ENCODE results near the gene SLC37A1. TPM values are rescaled to one million over a fixed set of nuclear protein-coding genes. Genes with fewer than 3 reads are reported as not detected.
"Not testable (repeated sequence)": the region's sequence is repeated elsewhere in the genome, so short reads cannot be mapped to it uniquely, and the experiment has no call there.

Gene SLC37A1
- total RNA-seq: 19.5 and 23.0 TPM in 2 replicates

GRCh38 chr21:42513151-42513984, at the start of gene SLC37A1:
TSS of gene SLC37A1 (plus strand) at chr21:42513852. CDS start at chr21:42518455, 4,603 bp downstream.
- Mint-ChIP-seq H3K9me3 (no peaks in the 10 kb centered on the region), H3K4me1 (peaks cover 16% of the 10 kb centered on the region), H3K27me3 (peaks cover 18% of the 10 kb centered on the region), H3K4me3 (peak within 1 kb of the TSS; percentile 81), H3K36me3 (ENCODE audit: low read depth) (peaks cover 17% of the 10 kb centered on the region), H3K27ac (peak within 1 kb of the TSS; percentile 74)
- DNase-seq: peak; percentile 88
- intact Hi-C loops (cut with micrococcal nuclease): loop anchor here (5.0 to 10.0 kb wide), 2 partner anchors 46 to 81 kb away; no protein-coding TSS in a partner anchor

GRCh38 chr21:42463861-42464515, 49.7 kb upstream of the SLC37A1 start:
- Mint-ChIP-seq H3K4me1 (peaks cover 64% of the 10 kb centered on the region), H3K4me3 (peak overlapping the region; percentile 64), H3K27me3 (peaks cover 3% of the 10 kb centered on the region), H3K36me3 (ENCODE audit: low read depth) (peaks cover 3% of the 10 kb centered on the region), H3K27ac (peak overlapping the region; percentile 97), H3K9me3 (peaks cover 13% of the 10 kb centered on the region)
- intact Hi-C loops (cut with micrococcal nuclease): loop anchor here (5.0 to 10.0 kb wide), 2 partner anchors 63 to 371 kb away; no protein-coding TSS in a partner anchor
- peak; percentile 90 for DNase-seq

- intact Hi-C loops (cut with micrococcal nuclease): loop anchor here (5.0 to 10.0 kb wide), 2 partner anchors 47 to 370 kb away; partner anchors contain the start of gene SLC37A1
- Mint-ChIP-seq H3K27ac (peak overlapping the region; percentile 63), H3K27me3 (peaks cover 3% of the 10 kb centered on the region), H3K4me1 (peaks cover 60% of the 10 kb centered on the region), H3K36me3 (ENCODE audit: low read depth) (peaks cover 3% of the 10 kb centered on the region), H3K4me3 (peak overlapping the region; percentile 25), H3K9me3 (peaks cover 13% of the 10 kb centered on the region)
- DNase-seq: no peak
These were observed 48.4 kb upstream of the SLC37A1 start for GRCh38 chr21:42465008-42465802.

GRCh38 chr21:42465803-42466127, 47.9 kb upstream of the SLC37A1 start:
- H3K27ac Mint-ChIP-seq: no peak overlapping the region
- peaks cover 3% of the 10 kb centered on the region for H3K27me3 Mint-ChIP-seq
- H3K36me3 Mint-ChIP-seq (ENCODE audit: low read depth): peaks cover 3% of the 10 kb centered on the region
- H3K4me3 Mint-ChIP-seq: peak overlapping the region; percentile 25
- H3K9me3 Mint-ChIP-seq: peaks cover 13% of the 10 kb centered on the region
- intact Hi-C loops (cut with micrococcal nuclease): loop anchor here (5.0 to 10.0 kb wide), 2 partner anchors 47 to 369 kb away; partner anchors contain the start of gene SLC37A1
- DNase-seq: no peak
- H3K4me1 Mint-ChIP-seq: peaks cover 54% of the 10 kb centered on the region

- intact Hi-C loops (cut with micrococcal nuclease): loop anchor here (5.0 to 10.0 kb wide), 2 partner anchors 46 to 368 kb away; partner anchors contain the start of gene SLC37A1
- H3K4me1 Mint-ChIP-seq: peaks cover 45% of the 10 kb centered on the region
- H3K4me3 Mint-ChIP-seq: no peak overlapping the region
- H3K9me3 Mint-ChIP-seq: peaks cover 13% of the 10 kb centered on the region
- H3K27me3 Mint-ChIP-seq: peaks cover 3% of the 10 kb centered on the region
- DNase-seq: no peak
- H3K36me3 Mint-ChIP-seq (ENCODE audit: low read depth): peaks cover 3% of the 10 kb centered on the region
- H3K27ac Mint-ChIP-seq: no peak overlapping the region
These were observed 47.0 kb upstream of the SLC37A1 start for GRCh38 chr21:42466700-42467099.

GRCh38 chr21:42467140-42467983, 46.3 kb upstream of the SLC37A1 start:
- intact Hi-C loops (cut with micrococcal nuclease): loop anchor here (5.0 to 10.0 kb wide), 2 partner anchors 45 to 367 kb away; partner anchors contain the start of gene SLC37A1
- H3K27me3 Mint-ChIP-seq: peaks cover 5% of the 10 kb centered on the region
- no peak overlapping the region for H3K4me3 Mint-ChIP-seq
- no peak overlapping the region for H3K27ac Mint-ChIP-seq
- H3K36me3 Mint-ChIP-seq (ENCODE audit: low read depth): peaks cover 3% of the 10 kb centered on the region
- H3K9me3 Mint-ChIP-seq: peaks cover 13% of the 10 kb centered on the region
- peaks cover 42% of the 10 kb centered on the region for H3K4me1 Mint-ChIP-seq
- DNase-seq: peak; percentile 75

- H3K27ac Mint-ChIP-seq: no peak overlapping the region
- H3K4me1 Mint-ChIP-seq: peaks cover 33% of the 10 kb centered on the region
- H3K9me3 Mint-ChIP-seq: peaks cover 4% of the 10 kb centered on the region
- intact Hi-C loops (cut with micrococcal nuclease): loop anchor here (5.0 to 10.0 kb wide), 2 partner anchors 44 to 366 kb away; partner anchors contain the start of gene SLC37A1
- no peak for DNase-seq
- H3K27me3 Mint-ChIP-seq: peaks cover 5% of the 10 kb centered on the region
- no peaks in the 10 kb centered on the region for H3K36me3 Mint-ChIP-seq (ENCODE audit: low read depth)
- H3K4me3 Mint-ChIP-seq: no peak overlapping the region
These were observed 45.0 kb upstream of the SLC37A1 start for GRCh38 chr21:42468491-42469131.

GRCh38 chr21:42469272-42469671, 44.4 kb upstream of the SLC37A1 start:
- Mint-ChIP-seq H3K4me1 (peaks cover 28% of the 10 kb centered on the region), H3K27me3 (peaks cover 5% of the 10 kb centered on the region), H3K27ac (no peak overlapping the region), H3K4me3 (no peak overlapping the region), H3K36me3 (ENCODE audit: low read depth) (no peaks in the 10 kb centered on the region), H3K9me3 (no peaks in the 10 kb centered on the region)
- intact Hi-C loops (cut with micrococcal nuclease): loop anchor here (5.0 to 10.0 kb wide), 2 partner anchors 43 to 366 kb away; partner anchors contain the start of gene SLC37A1
- DNase-seq: no peak

GRCh38 chr21:42469726-42470125, 43.9 kb upstream of the SLC37A1 start:
- not testable (repeated sequence) for H3K27me3 Mint-ChIP-seq; H3K36me3 Mint-ChIP-seq (ENCODE audit: low read depth); H3K9me3 Mint-ChIP-seq; H3K27ac Mint-ChIP-seq; H3K4me3 Mint-ChIP-seq; DNase-seq
- peaks cover 27% of the 10 kb centered on the region for H3K4me1 Mint-ChIP-seq
- intact Hi-C loops (cut with micrococcal nuclease): loop anchor here (5.0 to 10.0 kb wide), 2 partner anchors 43 to 365 kb away; partner anchors contain the start of gene SLC37A1

GRCh38 chr21:42471206-42471605, 42.4 kb upstream of the SLC37A1 start:
- no peak overlapping the region for H3K4me3 Mint-ChIP-seq
- peaks cover 15% of the 10 kb centered on the region for H3K4me1 Mint-ChIP-seq

GRCh38 chr21:42471716-42472330, 41.8 kb upstream of the SLC37A1 start:
- H3K9me3 Mint-ChIP-seq: no peaks in the 10 kb centered on the region
- no peak overlapping the region for H3K4me3 Mint-ChIP-seq
- H3K4me1 Mint-ChIP-seq: peaks cover 12% of the 10 kb centered on the region
- no peaks in the 10 kb centered on the region for H3K36me3 Mint-ChIP-seq (ENCODE audit: low read depth)
- intact Hi-C loops (cut with micrococcal nuclease): no loop called here
- no peak overlapping the region for H3K27ac Mint-ChIP-seq
- H3K27me3 Mint-ChIP-seq: peaks cover 8% of the 10 kb centered on the region
- DNase-seq: no peak

More at GRCh38 chr21:42471206-42471605, 42.4 kb upstream of the SLC37A1 start:
- H3K36me3 Mint-ChIP-seq (ENCODE audit: low read depth): no peaks in the 10 kb centered on the region
- no peaks in the 10 kb centered on the region for H3K9me3 Mint-ChIP-seq
- intact Hi-C loops (cut with micrococcal nuclease): no loop called here
- DNase-seq: no peak
- H3K27ac Mint-ChIP-seq: no peak overlapping the region
- peaks cover 8% of the 10 kb centered on the region for H3K27me3 Mint-ChIP-seq

- Mint-ChIP-seq H3K36me3 (ENCODE audit: low read depth) (no peaks in the 10 kb centered on the region), H3K27ac (no peak overlapping the region), H3K9me3 (no peaks in the 10 kb centered on the region), H3K4me1 (peaks cover 6% of the 10 kb centered on the region), H3K4me3 (no peak overlapping the region), H3K27me3 (peaks cover 6% of the 10 kb centered on the region)
- intact Hi-C loops (cut with micrococcal nuclease): no loop called here
- DNase-seq: no peak
These were observed 41.1 kb upstream of the SLC37A1 start for GRCh38 chr21:42472521-42472920.

Measured in activated CD4-positive, alpha-beta T cell treated with anti-CD3 and anti-CD28 coated beads, Interleukin-2, amount 10 ng/mL, durations not matched to agents 24 days and 14 days (primary cell).